ENCODE measurements around the gene SFSWAP.
"Not testable (repeated sequence)": the region's sequence is repeated elsewhere in the genome, so short reads cannot be mapped to it uniquely, and the experiment has no call there.

Gene SFSWAP

DNA sequence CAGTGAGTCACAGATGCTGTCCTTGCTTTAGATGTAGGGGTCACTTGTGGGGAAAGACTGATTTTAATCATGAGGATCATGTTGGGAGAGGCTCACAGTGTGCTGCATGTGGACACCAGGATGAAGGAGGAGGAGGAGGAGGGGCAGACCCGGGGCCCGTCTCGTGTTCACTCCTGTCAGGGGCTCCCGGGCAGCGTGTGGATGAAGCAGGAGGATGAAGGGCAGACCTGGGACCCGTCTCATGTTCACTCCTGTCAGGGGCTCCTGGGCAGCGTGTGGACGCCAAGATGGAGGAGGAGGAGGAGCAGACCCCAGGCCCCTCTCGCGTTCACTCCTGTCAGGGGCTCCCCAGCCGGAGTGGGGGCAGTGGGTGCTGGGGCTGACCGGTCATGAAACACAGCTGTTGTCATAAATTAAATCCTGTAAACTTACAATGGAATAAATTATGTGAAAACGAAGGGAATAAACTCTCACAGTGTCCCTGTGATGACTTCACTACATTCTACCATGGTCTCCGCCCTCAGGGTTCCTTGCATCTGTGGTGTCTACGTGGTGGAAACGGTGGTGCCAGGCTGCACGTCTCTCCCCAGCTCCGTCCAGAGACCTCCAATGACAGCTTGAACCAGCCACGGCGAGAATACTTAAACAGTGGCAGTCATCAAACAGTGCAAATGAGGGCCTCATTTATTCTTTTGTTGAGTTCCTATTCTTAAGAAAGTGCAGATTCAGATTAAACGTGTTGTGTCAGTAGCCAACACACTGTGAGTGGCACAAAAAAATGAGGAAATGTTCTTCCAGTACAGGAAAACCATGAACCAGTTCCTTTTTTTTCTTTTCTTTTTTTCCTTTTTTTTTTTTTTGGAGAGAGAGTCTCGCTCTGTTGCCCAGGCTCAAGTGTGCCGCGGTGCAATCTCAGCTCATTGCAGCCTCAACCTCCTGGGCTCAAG lies 37.7 kb upstream of the SFSWAP start:
- Histone ChIP-seq H3K36me3 (ENCODE audit: insufficient read depth, low read depth, low read length) (no peaks in the 10 kb centered on the region), H3K27ac (ENCODE audit: low read length) (no peak overlapping the region), H3K4me1 (ENCODE audit: insufficient read depth, low read length) (no peaks in the 10 kb centered on the region), H3K9me3 (ENCODE audit: insufficient read depth, low read depth, low read length) (peaks cover 5% of the 10 kb centered on the region; the same call in 1 of the 2 replicates), H3K27me3 (ENCODE audit: insufficient read depth, low read length) (no peaks in the 10 kb centered on the region), H3K4me3 (ENCODE audit: low read length) (no peak overlapping the region), H3K9ac (ENCODE audit: low read depth, low read length) (no peak overlapping the region)

DNA sequence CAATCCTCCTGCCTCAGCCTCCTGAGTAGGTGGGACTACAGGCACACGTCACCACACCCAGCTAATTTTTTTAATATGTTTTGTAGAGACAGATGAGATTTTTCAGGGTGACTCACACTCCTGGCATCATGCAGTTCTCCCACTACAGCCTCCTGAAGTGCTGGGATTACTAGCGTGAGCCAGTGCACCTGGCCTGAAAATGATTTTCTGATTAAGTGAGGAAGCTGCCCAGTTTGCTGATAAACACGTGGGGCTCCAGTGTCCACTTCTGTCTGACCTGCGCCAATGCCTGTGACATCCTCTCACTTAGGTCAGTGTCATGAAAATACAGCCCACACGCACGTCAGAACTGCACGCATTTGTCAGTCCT lies 37.0 kb upstream of the SFSWAP start:
- Histone ChIP-seq H3K4me3 (ENCODE audit: low read length) (no peak overlapping the region), H3K9me3 (ENCODE audit: insufficient read depth, low read depth, low read length) (peaks cover 5% of the 10 kb centered on the region; the same call in 1 of the 2 replicates), H3K36me3 (ENCODE audit: insufficient read depth, low read depth, low read length) (no peaks in the 10 kb centered on the region), H3K27me3 (ENCODE audit: insufficient read depth, low read length) (no peaks in the 10 kb centered on the region), H3K27ac (ENCODE audit: low read length) (no peak overlapping the region), H3K4me1 (ENCODE audit: insufficient read depth, low read length) (no peaks in the 10 kb centered on the region), H3K9ac (ENCODE audit: low read depth, low read length) (no peak overlapping the region)

DNA sequence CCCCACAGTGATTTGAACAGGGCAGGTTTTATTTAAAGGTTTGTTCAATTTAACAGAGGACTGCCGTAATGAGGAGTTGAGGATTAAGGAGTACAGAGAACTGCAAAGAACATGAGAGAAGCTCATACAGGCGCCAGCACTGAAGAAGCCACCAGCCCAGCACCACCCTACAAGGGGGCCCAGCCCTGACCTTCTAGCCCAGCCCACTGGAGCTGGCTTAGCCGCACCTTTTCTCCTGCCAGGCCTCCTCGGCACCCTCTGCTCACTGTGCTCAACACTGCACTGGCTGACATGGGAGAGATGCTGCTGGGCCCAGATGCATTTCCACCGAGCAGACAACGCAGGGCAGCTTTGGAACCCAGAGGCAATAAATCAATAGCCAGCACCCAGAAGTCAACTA lies 36.5 kb upstream of the SFSWAP start:
- H3K36me3 ChIP-seq (ENCODE audit: insufficient read depth, low read depth, low read length), result no peaks in the 10 kb centered on the region
- no peaks in the 10 kb centered on the region for H3K4me1 ChIP-seq (ENCODE audit: insufficient read depth, low read length)
- peaks cover 5% of the 10 kb centered on the region; the same call in 1 of the 2 replicates for H3K9me3 ChIP-seq (ENCODE audit: insufficient read depth, low read depth, low read length)
- no peak overlapping the region for H3K27ac ChIP-seq (ENCODE audit: low read length)
- no peak overlapping the region for H3K9ac ChIP-seq (ENCODE audit: low read depth, low read length)
- no peaks in the 10 kb centered on the region for H3K27me3 ChIP-seq (ENCODE audit: insufficient read depth, low read length)
- no peak overlapping the region for H3K4me3 ChIP-seq (ENCODE audit: low read length)

DNA sequence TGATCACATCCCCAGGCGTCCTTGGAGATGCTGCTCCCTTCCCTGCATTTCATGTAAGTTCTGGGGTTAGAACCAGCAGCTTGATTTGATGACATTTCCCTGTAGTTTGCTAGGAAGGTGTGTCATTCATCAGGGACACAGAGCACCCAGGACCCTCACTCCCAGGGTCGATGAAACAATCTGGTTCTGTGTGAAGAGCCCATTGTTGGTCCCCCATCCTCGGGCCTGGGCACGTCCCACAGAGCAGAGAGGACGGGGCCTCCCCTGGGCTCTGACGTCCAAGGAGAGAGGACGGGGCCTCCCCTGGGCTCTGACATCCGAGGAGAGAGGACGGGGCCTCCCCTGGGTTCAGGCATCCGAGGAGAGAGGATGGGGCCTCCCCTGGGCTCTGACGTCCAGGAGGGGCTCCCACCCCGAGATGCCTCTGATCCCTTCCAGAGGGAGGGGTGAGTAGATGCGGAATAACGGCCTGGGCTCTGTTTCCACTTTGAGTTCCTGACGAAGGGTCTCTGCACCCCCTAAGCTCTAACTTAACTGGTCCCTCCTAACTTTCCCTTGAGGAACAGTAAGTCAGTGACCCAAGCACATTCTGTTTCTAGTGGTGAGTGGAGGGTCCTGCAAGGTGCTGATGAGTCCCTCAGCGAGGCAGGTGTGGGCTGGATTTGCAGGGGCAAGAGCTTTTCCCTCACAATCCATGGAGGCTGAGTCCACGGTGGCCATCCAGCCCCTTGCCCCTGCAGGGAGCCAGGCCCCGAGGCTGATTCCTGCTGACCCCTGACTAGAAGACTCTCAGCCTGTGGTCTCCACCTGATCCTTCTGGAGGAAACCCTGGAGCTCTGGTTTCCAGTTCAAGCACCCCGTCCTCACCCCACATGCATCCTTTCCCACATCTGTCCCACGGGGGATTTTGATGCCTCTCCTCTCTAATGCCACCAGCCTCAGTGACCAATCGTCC lies 35.5 kb upstream of the SFSWAP start:
- H3K9ac ChIP-seq (ENCODE audit: low read depth, low read length), result no peak overlapping the region
- no peaks in the 10 kb centered on the region for H3K4me1 ChIP-seq (ENCODE audit: insufficient read depth, low read length)
- no peaks in the 10 kb centered on the region for H3K27me3 ChIP-seq (ENCODE audit: insufficient read depth, low read length)
- no peak overlapping the region for H3K4me3 ChIP-seq (ENCODE audit: low read length)
- no peak overlapping the region for H3K27ac ChIP-seq (ENCODE audit: low read length)
- H3K36me3 ChIP-seq (ENCODE audit: insufficient read depth, low read depth, low read length), result no peaks in the 10 kb centered on the region
- H3K9me3 ChIP-seq (ENCODE audit: insufficient read depth, low read depth, low read length), result peaks cover 5% of the 10 kb centered on the region; the same call in 1 of the 2 replicates

DNA sequence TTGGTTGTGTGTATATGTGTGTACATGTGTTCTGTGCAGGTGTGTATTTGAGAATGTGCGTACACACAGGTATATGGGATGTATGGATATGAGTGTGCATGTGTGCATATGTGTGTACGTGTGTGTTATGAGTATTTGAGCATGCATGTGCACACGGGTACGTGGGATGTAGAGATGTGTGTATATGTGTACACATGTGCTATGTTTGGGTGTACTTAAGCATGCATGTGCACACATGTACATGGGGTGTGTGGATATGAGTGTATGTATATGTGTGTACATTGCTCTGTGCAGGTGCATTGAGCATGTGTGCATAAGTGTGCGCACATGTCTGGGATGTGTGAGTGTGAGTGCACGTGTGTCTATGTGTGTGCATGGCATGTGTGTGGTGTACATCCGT lies 34.3 kb upstream of the SFSWAP start:
- no peak overlapping the region for H3K4me3 ChIP-seq (ENCODE audit: low read length)
- H3K9me3 ChIP-seq (ENCODE audit: insufficient read depth, low read depth, low read length), result peaks cover 5% of the 10 kb centered on the region; the same call in 1 of the 2 replicates
- no peaks in the 10 kb centered on the region for H3K36me3 ChIP-seq (ENCODE audit: insufficient read depth, low read depth, low read length)
- no peaks in the 10 kb centered on the region for H3K4me1 ChIP-seq (ENCODE audit: insufficient read depth, low read length)
- H3K27me3 ChIP-seq (ENCODE audit: insufficient read depth, low read length), result peaks cover 7% of the 10 kb centered on the region
- H3K27ac ChIP-seq (ENCODE audit: low read length), result no peak overlapping the region
- H3K9ac ChIP-seq (ENCODE audit: low read depth, low read length), result no peak overlapping the region

DNA sequence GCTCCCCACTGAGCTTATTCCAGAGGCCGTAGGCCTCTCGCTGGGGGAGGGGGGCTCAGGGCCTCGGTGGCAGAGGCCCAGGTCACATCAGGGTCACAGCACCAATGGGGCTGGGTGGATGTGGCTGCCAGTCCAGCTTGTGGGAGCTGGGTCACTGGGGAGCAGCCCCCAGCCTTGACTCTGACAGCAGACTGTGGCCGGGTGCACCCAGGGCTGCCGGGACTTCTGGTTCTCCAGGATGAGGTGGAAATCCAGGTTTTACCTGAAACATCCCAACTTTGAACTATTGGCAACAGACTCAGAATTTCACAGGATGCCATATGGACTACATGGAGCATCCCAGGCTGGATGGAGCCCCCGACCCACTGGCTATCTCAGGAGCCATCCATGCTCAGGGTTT lies 33.8 kb upstream of the SFSWAP start:
- H3K27me3 ChIP-seq (ENCODE audit: insufficient read depth, low read length); H3K9me3 ChIP-seq (ENCODE audit: insufficient read depth, low read depth, low read length); H3K4me1 ChIP-seq (ENCODE audit: insufficient read depth, low read length); H3K27ac ChIP-seq (ENCODE audit: low read length); H3K4me3 ChIP-seq (ENCODE audit: low read length); H3K36me3 ChIP-seq (ENCODE audit: insufficient read depth, low read depth, low read length); H3K9ac ChIP-seq (ENCODE audit: low read depth, low read length): not testable (repeated sequence)

DNA sequence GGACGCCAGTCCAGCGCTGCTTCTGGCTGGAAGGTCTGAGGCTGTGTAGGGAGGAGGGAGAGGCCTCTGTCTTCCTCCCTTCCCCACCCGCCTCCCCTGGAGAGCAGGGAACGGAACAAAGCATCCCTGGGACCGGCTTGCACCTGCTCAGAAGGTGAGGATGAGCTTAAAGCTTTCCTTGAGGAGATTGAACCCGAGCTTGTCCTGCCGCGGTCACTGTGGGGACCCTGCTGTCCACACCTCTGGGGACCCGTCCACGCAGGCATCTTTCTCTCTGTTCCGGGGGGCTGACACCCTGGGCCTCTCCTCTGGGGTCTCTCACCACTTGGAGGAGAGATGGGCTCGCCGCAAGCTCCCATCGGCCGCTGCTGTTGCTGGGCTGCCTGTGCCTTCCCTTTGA lies 33.2 kb upstream of the SFSWAP start:
- Histone ChIP-seq H3K9ac (ENCODE audit: low read depth, low read length) (no peak overlapping the region), H3K27me3 (ENCODE audit: insufficient read depth, low read length) (peaks cover 8% of the 10 kb centered on the region), H3K27ac (ENCODE audit: low read length) (no peak overlapping the region), H3K4me1 (ENCODE audit: insufficient read depth, low read length) (no peaks in the 10 kb centered on the region; the same call in 1 of the 2 replicates), H3K9me3 (ENCODE audit: insufficient read depth, low read depth, low read length) (peaks cover 5% of the 10 kb centered on the region; the same call in 1 of the 2 replicates), H3K36me3 (ENCODE audit: insufficient read depth, low read depth, low read length) (no peaks in the 10 kb centered on the region), H3K4me3 (ENCODE audit: low read length) (no peak overlapping the region)

DNA sequence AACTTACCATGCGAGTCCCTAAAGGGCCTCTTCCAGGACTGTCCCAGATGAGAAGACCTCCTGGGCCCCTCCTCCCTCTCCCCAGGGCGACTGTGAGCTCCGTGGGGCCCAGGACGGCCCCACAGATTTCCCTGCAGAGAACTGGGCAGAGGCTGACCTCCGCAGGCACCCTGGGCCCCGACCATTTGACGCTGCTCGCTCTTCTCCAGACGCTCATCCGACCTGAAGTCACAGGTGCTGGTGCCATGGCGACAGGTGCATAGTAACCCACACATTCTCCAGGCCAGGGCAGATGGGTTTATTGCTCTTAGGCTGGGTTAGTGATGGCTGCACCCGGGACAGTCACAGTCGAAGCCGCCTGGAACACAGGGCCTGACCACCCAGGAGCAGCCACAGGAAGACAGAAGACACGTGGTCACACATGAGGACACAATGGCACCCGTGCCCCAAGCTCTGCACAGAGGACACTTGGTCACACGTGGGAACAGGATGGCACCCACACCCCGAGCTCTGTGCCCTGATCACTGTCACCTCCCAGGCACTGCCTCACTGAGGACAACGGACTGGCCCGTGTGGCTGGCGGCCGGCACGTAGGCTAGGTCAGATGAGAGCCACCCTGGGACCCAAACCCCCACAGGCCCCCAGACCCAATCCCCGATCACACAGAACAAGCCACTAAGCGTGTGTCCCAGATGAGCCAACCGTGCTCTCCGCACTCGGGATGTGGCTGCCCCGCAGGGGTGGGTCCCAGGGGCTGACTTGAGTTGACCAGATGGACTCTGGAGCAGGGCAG lies 32.3 kb upstream of the SFSWAP start:
- H3K36me3 ChIP-seq (ENCODE audit: insufficient read depth, low read depth, low read length); H3K9ac ChIP-seq (ENCODE audit: low read depth, low read length); H3K4me3 ChIP-seq (ENCODE audit: low read length); H3K27ac ChIP-seq (ENCODE audit: low read length); H3K4me1 ChIP-seq (ENCODE audit: insufficient read depth, low read length); H3K27me3 ChIP-seq (ENCODE audit: insufficient read depth, low read length); H3K9me3 ChIP-seq (ENCODE audit: insufficient read depth, low read depth, low read length): not testable (repeated sequence)

DNA sequence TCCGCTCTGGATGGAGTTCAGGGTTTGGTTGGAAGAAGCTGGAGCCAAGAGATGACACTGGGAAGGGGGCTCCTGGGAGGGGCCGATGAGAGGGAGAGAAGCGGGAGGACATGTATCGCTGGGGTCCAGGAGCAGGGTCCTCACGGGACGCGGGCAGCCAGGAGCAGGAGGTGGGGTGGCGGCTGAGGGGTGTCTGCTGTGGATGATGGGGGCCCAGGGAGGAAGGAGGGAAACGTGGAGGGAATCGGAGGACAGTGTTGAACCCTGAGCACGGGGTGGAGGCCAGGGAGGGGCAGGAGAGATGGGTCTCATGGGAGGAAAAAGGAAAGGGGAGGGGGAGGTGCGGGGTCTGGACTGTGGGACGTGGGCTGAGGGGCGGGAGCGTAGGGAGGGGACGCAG lies 31.7 kb upstream of the SFSWAP start:
- not testable (repeated sequence) for H3K27me3 ChIP-seq (ENCODE audit: insufficient read depth, low read length); H3K4me3 ChIP-seq (ENCODE audit: low read length); H3K27ac ChIP-seq (ENCODE audit: low read length)

DNA sequence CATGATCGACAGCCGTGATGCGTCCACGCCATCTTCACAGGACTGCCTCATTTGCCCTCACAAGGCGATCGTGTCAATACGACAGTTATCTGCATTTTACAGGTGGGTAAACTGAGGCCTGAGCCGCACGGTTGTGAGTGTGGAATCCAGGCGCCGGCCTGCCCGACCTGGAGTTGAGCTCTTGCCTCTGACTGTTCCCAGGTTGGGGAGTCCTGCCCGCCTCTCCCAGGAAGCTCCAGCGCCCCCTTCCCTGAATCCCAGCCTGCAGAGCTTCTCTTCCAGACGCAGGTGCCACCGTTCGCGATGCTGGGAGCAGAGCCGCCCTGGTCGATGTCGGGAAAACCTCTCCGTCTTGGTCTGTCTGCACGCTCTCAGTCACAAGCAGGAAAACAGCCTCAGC lies 31.1 kb upstream of the SFSWAP start:
- not testable (repeated sequence) for H3K36me3 ChIP-seq (ENCODE audit: insufficient read depth, low read depth, low read length); H3K27me3 ChIP-seq (ENCODE audit: insufficient read depth, low read length); H3K4me3 ChIP-seq (ENCODE audit: low read length); H3K9me3 ChIP-seq (ENCODE audit: insufficient read depth, low read depth, low read length); H3K9ac ChIP-seq (ENCODE audit: low read depth, low read length); H3K27ac ChIP-seq (ENCODE audit: low read length); H3K4me1 ChIP-seq (ENCODE audit: insufficient read depth, low read length)

More for the DNA sequence above, 31.7 kb upstream of the SFSWAP start:
- H3K9ac ChIP-seq (ENCODE audit: low read depth, low read length); H3K9me3 ChIP-seq (ENCODE audit: insufficient read depth, low read depth, low read length); H3K4me1 ChIP-seq (ENCODE audit: insufficient read depth, low read length); H3K36me3 ChIP-seq (ENCODE audit: insufficient read depth, low read depth, low read length): not testable (repeated sequence)

Data from iPS-20b (cell line).